PFSK-1 (cell line): Measurements from ENCODE around the gene FXYD2.

ENCODE experiments used
- POLR2AphosphoS5 ChIP-seq: IDR thresholded peaks from 2 replicates; pipeline ENCODE4 v1.6.1; 2012; ENCODE audit warnings: low read depth, mild to moderate bottlenecking, control low read depth, low read length, moderate library complexity
- REST ChIP-seq, 2 experiments: IDR thresholded peaks; 2 replicates each; pipeline versions ENCODE4 v1.6.1 to v1.8.0; 2011 to 2012; ENCODE audit warnings: low read depth in 2 of 2, low read length in 2 of 2, control low read depth in 1 of 2, inconsistent platforms in 1 of 2, mild to moderate bottlenecking in 1 of 2, moderate library complexity in 1 of 2; ENCODE audit not compliant: insufficient read depth in 1 of 2
- SIN3A ChIP-seq: IDR thresholded peaks from 2 replicates; pipeline ENCODE4 v1.6.1; 2012; ENCODE audit warnings: mild to moderate bottlenecking, low read length, moderate library complexity, borderline replicate concordance; ENCODE audit not compliant: insufficient read depth
- TAF1 ChIP-seq: IDR thresholded peaks from 2 replicates; pipeline ENCODE4 v1.6.1; 2012; ENCODE audit warnings: low read length, control low read depth, borderline replicate concordance; ENCODE audit not compliant: insufficient read depth

GRCh38 chr11:117816151-117816741, 8.3 kb downstream of the FXYD2 start:
- TF ChIP-seq SIN3A (no peak), TAF1 (no peak), POLR2AphosphoS5 (no peak), REST (IDR thresholded peaks at IDR 0.05; ENCODE audit: insufficient read depth in 1 of 2, low read depth in 2 of 2, low read length in 2 of 2) (no peak)
